Stimulated activated CD4-positive, alpha-beta T cell treated with anti-CD3 and anti-CD28 coated beads, Interleukin-2, amount 100 ng/mL, for 4 hours (primary cell): Measurements from ENCODE around the gene LYG2.
"Not testable (repeated sequence)": the region's sequence is repeated elsewhere in the genome, so short reads cannot be mapped to it uniquely, and the experiment has no call there.

Source experiments
- DNase-seq: peaks from one replicate; pipeline ENCODE4 v3.0.0-alpha.2; 2020; ENCODE audit warnings: low read depth

The LYG2 gene

GRCh38 chr2:99200076-99200800 is 55.2 kb downstream of the LYG2 start:
- no peak for DNase-seq

GRCh38 chr2:99198103-99198841 is 57.2 kb downstream of the LYG2 start:
- no peak for DNase-seq

GRCh38 chr2:99192364-99192763 is 63.1 kb downstream of the LYG2 start:
- DNase-seq, result not testable (repeated sequence)
